GM12891 (cell line): ENCODE data around the gene IGSF3.

Experiments
- POLR2A ChIP-seq: IDR thresholded peaks from 2 replicates; pipeline ENCODE4 v1.6.1; 2011; ENCODE audit warnings: low read depth, low read length, control low read depth
- POLR2AphosphoS5 ChIP-seq: IDR thresholded peaks from 2 replicates; pipeline ENCODE4 v1.6.1; 2011; ENCODE audit warnings: low read depth, low read length, control low read depth

DNA sequence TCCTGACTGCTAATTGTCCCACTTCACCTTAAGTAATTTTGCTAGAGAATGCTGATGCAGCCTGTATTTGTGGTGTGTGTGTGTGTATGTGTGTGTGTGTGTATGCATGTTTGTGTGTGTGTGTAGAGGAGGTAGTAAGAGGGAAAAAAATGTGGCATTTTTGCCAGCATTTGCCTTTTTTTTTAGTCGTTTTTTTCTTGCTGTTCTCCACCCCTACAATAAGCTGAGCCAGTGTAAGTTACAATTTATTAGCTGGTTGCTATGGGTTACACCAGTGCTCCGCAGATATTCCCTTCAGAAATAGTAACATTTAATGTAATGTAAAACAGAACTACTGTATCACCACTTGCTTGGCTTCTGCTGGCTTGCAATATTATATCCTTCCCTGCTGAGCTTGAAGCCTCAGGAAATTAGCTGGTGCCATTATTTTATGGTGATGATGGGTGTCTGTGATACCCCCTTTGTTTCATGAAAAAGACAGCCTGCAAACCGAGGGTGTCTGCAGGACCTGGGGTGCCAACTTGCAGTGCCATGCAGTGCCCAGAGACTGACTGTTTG is 23.4 kb upstream of the IGSF3 start:
- TF ChIP-seq POLR2A (no peak), POLR2AphosphoS5 (no peak)
